Hindlimb muscle (tissue), 1 donor: Measurements from ENCODE around the gene MYO5A. TPM values are rescaled to one million over a fixed set of nuclear protein-coding genes. Genes with fewer than 3 reads are reported as not detected.
"Not testable (repeated sequence)": the region's sequence is repeated elsewhere in the genome, so short reads cannot be mapped to it uniquely, and the experiment has no call there.

ENCODE experiments used
- DNase-seq: peaks from one replicate; pipeline ENCODE4 v3.0.0-alpha.2; 2013
- polyA plus RNA-seq: library from polyadenylated mRNA; unstranded; fragments of 120-200 nt; gene quantifications from one replicate; pipeline ENCODE4 v1.2.1, GENCODE V29; 2013; ENCODE audit not compliant: insufficient read length

The MYO5A gene
- polyA plus RNA-seq, 1 donor = 7.0 TPM

DNA sequence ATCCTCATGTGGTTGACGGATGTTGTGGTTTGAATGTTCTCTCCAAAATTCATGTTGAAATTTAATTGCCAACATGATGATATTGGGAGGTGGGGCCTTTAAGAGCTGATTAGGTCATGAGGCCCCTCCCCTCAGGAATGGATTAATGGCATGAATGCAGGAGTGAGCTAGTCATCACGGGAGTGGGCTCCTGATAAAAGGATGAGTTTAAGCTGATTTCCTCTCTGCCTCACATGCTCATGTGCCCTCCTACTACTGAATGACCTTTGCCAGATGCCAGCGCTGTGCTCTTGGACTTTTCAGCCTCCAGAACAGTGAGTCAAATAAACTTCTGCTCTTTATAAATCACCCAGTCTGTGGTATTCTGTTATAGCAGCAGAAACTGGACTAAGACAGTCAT, 111.2 kb downstream of the MYO5A start:
- no peak for DNase-seq

DNA sequence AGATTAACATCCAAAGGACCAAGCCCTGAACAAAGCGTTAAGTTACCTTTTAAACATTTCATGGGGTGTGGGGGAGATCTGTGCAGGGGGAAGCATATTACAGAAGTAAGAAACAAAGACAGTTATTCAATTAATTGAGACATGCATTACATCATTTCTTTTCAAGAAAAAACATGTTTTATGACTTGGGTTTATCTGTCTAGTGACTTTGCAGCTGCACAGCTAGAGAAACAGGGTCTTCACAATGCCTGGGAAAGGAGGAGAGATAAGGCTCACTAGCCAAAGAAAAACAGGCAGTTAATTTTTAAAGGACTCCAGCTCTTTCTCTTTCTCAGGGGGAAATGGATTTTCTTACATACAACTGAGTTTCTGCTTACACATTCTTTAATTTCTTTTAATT, 112.1 kb downstream of the MYO5A start:
- not testable (repeated sequence) for DNase-seq

DNA sequence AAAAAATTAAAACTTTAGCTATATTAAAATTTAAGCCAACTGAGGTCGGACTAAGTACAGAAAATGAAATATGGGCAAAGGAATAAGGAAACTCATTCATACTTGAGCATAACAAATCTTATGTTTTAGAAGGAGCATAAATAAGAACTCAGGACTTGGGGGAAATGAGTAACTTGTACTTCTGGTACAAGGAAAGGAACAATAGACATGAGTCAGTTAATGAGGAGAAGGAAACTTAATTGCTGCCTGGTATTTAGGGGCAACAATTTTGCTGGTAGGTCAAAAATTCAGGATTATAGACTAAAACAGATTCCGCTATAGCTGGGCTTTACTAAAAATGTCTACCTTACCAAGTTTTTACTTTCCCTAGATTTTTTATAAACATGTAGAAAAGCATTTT, 113.1 kb downstream of the MYO5A start:
- DNase-seq = no peak

DNA sequence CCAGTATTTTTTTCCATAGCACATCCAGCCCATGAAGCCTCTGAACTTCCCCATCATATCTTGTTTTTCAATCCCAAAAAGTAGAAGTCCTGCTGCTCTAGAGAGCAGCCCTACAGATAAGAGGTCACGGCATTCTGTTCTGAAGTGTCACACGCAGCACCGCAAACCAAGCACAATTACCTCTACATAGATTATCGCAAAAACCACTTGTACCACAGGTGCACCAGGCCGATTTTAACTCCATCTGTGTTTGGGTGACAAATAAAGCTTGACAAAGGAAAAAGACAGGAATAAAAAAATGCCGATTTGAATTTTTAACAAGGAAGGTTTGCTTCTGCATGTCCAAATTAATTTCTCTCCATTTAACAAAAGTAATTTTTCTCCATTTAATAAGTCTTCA, 113.7 kb downstream of the MYO5A start:
- no peak for DNase-seq

DNA sequence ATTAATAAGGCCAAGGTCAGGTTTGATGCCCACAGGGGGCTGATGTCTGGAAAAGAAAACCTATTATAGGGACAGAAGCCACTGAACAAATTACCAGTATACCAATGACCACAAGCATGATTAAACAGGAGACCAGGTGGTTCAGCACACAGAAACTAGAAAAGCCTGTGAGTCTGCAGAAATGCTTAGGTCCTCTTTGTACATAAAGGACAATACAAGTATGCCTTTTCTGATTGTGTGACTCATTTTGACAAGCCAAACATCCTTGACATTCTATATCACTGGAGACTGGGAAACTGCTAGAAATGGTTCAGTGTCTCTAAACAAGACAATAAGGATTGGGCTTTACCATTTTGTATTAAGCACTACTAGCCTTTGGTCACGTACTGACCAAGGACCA, 119.9 kb downstream of the MYO5A start:
- DNase-seq = no peak

DNA sequence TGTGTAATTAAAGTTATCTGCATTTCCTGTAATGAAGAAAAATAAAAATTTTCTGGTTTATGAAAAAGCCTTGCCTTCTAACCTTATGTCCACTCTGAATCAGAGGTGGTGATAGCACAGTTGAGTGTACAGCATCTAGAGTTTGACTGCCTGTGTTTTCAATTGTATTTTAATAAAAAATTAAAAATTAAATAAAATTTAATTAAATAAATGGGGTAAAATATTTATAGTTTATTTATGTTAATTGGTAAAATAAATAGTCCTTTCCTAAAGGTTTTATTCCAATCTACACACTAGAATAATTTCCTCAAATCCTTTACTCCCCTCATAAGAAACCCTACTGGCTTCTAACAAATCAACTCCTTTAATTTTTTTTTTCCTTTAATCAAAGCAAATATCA, 121.3 kb downstream of the MYO5A start:
- no peak for DNase-seq

DNA sequence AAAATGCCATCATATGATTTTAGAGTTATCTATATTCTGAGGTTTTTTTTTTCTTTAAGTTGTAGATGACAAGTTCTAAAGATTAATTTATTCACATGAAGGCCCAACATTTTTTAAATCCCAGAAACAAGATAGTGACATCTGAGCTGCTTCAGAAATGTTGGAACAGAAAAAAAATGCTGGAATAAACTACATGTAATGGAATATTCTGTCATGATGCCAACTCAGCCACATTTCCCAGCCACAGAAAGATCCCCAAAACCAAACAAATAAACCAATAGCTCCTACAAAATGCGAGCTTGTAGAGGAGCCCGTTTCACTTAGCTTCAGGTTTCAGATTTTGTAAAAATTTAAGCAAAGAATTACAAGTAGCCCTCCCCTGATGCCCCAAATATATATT, 122.1 kb downstream of the MYO5A start:
- DNase-seq = no peak

DNA sequence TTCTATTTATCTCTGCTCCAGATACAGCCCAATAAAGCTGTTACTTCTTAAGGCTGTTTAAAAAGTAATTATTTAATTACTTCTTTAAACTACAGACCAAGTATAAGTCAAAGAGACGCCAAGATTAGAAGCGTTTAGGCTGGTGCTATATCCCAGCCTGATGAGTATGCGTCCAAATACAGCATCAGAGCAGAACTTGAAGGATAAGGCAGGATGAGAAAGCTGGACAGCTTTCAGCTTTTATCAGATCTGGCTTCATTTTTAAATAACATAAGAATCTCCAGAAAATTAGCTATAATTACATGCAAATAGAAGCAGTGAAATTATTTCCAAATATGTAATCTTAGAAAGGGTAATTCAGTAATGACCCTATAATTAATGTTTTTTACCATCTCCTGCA, 122.8 kb downstream of the MYO5A start:
- no peak for DNase-seq

DNA sequence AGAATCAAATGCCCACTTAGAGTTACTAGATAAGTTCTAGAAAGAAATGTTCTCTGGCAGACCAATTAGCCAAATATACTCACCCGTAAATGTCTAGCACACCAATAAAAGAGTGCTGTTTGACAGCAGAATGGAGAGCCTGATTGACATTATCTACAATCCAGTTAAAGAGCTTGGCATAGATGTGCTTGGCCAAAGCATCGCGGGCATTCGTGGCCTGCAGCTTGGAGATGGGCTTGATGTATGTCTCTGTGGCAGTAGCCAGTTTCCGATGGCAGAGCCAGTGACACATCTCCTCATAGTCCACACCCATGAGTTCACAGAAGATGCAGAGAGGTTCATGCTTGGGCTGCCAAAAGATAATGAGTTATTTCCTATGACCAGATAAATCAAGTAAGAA, 131.6 kb downstream of the MYO5A start:
- DNase-seq = no peak

DNA sequence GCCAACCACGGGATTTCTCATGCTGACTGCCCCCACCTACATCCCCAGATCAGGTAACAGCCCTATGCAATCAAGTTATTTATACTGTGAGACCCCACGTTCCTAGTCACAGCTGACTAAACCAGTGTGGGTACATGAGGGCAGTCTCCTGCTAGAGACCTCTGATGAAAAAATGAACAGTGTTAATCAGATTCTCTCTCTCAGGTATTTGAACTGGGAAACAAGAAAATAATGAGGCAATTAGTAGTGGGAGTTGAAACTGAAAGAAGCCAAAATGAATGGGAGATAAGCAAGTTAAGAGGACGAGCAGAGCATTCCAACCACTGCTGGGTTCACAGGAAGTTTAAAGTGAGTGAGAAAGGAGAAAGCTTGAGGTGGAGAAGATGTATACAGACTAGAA, 134.6 kb downstream of the MYO5A start:
- DNase-seq = no peak

DNA sequence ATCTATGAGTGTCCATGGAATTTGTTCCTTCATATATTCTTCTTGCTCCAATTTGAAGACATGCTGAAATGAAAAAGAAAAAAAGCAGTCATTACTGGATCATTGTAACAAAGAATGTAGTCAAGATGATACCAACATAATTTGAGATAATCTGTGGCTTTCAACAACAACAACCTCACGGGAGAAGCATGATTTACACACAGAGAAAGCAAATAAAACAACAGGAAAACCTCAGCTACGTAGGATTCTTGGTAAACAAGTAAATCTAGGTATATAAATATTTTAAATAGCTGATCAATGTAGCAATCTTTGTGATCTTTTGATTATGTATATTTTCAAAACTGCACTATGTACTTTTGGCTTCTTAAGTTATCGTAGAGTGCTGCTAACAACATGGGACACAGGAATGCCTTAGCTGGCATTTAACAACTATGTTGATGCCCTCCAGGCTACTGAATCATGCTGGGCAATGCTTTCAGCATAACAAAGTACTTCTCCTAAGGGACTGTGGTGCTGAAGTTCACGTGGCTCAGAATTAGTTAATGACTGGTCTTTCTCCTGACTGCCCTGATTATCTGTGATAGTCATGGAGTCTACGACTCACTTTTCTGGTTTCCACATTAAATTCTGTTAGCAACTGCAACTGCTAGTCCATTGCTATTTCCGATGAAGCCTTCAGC, 136.5 kb downstream of the MYO5A start:
- DNase-seq = no peak

DNA sequence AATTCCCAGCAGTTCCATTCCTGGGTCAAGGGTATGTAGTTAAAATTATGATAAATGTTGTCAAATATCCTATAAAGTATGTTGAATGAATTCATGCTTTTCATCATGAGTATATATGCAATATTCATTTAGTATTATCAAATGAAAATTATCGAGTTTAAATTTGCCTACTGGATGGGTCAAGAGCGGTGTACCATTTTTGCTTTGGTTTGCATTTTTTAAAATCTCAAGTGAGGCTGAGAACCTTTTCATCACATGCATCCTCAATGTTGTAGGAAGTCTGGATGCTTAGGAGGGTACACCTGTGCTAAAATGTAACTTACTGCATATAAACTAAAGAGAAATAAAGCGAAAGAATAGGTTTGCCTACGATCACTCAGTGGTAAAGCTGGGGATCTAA, 137.6 kb downstream of the MYO5A start:
- no peak for DNase-seq

DNA sequence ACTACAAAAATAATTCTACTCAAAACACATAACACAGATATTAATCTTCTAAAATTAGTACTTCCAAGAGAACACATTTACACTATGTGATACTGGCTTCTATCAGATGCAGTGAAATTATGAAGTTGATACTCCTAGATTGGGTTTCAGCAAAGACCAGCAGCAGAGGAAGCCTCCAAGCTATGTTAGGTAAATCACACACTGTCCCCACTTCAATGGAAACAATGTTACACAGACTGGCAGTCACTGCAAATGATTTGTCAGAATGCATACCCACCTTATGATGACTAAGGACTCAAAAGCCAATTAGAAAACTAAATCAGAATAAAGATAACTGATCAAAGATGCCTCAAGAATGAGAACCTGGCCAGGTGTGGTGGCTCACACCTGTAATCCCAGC, 143.0 kb downstream of the MYO5A start:
- no peak for DNase-seq

DNA sequence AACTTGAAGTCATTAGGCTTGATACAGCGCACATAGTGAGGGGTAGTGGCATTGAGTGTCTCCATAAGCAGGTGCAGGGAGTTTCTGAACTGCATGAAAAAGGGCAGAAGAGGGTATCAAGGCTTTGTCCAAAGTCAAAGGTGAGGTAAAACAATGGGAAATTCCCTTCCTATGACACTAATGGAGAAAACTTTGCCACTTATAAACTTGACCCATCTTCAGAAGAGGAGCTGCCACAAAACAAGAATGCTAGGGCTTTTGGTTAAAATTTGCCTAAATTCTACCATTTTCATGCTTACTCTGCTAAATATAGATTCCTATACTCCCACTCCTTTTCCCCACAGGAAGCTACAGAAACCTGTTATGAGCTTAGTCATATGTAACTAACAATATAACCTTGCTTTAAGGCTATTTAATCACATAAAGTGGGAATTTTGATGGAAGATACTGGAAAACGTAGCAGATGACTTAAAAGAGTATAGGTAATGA, 145.5 kb downstream of the MYO5A start:
- DNase-seq = no peak

DNA sequence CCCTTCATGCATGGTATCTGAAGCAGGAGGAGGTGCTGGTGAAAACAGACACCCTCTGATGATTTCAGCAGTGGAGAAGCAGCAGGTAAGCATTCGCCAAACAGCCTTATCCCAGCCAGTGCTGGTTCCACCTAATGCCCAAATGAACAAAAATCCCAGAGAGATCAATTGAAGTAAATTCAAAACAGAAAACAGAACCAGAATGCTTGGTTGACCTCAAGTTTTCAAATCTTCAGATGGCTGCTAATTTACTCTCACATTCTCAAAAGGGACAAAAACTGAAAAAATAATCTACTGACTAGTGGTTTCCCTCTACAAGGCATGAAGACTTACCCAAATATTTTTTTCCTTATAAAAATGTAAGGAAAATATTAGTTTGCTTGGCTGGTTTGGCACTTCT, 146.0 kb downstream of the MYO5A start:
- no peak for DNase-seq

DNA sequence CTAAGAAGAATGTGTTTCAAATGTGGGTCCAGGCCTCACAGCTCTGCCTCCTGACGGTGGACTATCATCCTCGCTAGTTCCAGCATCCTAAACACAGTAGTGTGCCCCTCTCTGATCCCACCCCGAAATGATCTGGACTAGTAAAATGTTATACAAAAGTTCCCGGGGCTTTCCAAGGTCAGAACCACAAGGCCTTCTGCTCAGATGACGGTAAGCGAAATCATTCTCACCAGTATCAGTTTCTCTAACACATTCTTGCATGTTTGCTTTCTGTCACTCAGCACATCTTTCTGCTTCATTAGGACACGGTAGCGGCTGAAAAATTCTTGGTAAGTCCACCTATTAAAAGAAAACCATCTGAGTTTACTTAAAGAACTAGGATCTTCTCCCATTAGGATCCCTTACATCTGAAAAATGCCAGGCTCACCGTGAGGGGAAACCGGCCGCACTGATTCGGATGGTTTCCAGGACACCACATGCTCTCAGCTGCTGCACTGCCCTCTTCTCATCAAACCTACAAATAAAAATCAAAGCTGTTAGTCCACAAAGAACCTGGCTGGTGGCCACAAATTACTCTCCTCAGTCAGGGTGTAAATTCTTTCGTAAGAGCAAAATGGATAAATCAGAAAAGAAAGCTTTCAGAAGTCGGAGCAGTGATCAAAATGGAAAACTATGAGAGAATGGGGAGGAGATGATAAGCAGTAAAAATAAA, 149.1 kb downstream of the MYO5A start:
- DNase-seq = no peak

DNA sequence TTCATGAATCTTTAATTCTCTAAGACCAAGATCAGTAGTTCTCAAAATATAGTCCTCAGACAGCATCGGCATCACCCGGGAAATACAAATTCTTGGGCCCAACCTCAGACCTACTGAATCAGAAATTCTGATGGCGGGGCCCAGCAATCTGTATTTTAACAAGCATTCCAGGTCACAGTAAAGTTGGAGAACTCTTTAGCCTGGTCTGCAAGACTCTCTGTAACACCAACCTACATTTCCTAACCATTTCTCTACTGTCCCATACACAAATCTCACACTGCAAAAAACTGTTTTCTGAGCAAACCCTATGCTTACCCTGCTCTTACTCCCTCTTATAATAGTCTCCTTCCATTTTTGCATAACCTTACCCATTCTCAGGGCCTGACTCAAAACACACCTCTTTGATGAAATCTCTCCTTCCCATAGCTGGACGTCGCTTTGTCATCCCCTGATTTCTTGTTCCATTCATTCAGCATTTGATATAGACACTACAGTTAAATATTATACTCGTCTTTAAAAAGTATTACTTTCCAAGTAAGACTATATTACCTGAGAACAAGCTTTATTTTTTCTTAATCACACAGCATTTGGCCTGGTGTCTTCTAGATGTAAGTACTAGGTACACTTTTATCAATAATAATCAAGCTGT, 149.8 kb downstream of the MYO5A start:
- DNase-seq = no peak

DNA sequence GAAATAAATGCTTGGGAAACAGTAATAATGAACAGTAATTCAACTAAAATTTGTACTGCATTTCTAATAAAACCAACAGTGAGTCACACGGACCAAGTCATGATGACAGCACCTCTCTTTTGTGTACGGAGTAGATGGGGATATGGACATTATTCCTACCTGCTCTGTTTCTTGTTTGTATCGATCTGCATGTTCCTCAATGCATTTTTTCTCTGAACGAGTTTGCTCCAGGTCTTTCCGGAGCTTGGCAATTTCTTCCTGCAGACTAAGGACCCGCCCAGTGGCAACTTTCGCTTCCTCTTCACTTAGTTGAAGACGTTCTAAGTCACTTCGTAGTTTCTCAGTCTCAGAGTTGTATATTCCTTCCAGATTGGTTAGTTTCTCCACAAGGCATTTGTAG, 158.7 kb downstream of the MYO5A start:
- no peak for DNase-seq

DNA sequence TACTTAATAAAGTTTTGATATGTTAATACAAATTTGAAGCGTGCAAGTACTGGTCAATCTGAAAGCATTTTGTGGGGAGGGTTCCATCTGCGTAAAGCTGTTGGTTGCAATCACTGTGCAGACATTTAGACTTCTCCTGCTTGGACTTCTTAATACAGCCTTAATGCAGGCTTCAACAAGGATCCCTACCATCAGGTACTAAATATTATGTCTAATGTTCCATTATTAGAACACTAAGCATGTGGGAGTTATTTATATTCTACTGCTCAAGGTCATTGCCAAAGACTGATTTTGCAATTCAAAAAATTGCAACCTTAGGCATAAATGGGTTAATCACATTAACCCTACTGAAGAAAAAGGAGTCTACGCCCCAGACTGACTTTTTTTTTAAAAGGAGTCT, 159.2 kb downstream of the MYO5A start:
- no peak for DNase-seq

DNA sequence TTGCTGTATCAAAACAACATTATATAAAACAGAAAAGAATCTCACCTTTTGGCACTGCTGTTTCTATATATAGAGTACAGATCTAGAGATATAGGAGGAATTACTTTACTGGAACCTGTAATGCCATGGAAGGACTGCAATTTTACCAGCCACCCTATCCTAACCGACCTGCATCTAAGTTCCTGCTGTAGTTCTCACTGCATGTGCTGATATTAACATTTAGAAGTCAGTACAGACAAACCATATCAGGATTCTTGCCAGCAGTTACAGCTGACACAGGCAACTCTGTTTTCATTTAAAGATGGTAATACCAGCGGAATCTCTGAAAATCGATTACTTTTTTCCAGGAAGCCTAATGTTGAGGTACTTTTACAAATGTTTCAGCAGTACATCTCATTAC, 159.7 kb downstream of the MYO5A start:
- no peak for DNase-seq

DNA sequence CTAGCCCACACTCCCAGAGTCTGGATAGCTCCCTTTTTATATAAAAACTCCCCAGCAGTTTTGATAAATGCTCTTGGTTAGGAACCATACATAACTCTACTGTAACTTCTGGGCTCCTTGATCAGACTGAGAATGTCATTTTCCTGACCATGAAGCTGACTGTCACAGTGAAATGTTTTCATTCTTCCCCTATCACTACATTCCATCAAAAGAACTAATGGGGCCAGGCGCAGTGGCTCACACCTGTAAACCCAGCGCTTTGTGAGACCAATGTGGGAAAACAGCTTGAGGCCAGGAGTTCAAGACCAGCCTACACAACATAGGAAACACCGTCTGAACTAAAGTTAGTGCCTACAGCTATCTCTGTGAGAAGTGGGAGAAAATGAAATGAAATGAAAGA, 160.3 kb downstream of the MYO5A start:
- no peak for DNase-seq

DNA sequence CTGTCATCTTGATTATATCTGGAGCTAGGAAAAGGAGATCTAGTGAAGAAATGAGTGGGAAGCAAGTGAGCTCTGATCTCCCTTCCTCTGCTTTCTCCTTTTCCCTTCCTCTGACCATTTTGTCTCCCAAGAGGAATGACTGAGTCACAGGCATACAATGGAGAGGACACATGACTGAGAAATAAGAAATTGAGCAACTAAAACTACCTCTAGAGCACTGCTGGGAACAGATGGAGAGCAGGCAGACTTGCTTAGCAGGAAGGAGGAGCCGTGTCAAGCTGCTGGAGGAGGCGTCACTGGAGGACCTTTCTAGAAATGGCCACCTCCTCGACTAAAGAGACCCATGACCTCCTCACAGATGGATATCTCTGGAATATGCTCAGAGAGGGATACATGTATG, 166.2 kb downstream of the MYO5A start:
- no peak for DNase-seq

DNA sequence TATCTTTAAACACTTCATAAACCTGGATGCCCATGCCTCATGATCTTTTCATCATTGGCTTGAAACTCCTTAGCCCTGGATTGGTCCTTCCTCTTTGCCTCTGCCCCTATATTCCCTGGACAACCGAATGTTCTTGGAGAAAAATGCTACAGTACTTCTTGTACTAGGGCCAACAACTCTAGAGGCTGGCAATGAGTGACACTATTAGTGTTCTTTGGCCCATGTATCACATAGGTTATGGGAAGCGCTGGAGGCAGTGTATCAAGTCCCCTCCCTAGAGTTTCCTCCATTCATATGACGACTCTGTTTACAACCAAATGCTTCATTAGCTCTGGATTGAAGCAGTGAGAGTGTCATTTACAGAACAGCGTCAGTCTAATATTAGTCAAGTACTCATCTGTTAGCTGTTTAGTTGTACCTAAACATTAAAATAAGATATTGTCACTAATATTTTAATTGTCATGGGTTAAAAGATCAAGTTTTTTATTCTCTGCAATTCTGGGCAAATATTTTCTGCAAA, 166.6 kb downstream of the MYO5A start:
- no peak for DNase-seq

DNA sequence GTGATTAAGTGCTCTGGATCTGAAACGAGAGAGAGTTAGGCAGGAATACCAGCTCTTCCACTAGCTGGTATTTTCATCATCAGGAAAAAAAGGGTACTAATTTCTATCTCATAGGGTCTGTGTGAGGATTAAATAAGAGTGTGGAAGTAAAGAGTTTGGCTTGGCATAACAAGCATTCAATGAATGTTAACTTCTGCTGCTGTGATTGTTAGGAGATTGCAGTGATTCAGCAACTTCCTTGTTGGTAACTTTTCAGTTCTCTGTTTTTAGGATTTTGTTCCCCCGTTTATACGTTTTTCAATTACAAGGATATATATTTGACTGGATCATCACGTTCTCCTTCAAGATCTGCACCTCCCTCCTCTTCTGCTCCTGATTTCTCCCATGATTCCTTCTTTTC, 167.2 kb downstream of the MYO5A start:
- no peak for DNase-seq
